Measurements from ENCODE around the gene VWA8.

Gene VWA8

DNA sequence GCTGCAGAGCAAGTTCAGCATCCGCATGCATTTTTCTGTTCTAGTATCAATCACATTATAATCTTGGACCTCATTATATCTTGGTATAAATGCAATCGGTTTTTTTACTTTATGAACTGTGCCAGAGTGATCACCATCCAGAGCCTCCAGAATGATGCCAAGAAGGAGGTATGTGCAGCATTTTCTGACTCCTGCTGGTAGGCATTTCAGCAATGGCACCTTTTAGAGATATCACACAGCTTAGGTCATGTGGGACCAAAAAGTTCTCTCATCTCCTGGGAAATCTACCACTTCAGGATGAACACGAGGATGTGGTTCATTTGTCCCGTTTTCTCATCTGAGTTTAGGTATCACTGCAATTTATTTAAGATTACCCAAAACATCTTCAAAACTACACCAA lies 220.4 kb downstream of the VWA8 start:
- DNase-seq: no peak

DNA sequence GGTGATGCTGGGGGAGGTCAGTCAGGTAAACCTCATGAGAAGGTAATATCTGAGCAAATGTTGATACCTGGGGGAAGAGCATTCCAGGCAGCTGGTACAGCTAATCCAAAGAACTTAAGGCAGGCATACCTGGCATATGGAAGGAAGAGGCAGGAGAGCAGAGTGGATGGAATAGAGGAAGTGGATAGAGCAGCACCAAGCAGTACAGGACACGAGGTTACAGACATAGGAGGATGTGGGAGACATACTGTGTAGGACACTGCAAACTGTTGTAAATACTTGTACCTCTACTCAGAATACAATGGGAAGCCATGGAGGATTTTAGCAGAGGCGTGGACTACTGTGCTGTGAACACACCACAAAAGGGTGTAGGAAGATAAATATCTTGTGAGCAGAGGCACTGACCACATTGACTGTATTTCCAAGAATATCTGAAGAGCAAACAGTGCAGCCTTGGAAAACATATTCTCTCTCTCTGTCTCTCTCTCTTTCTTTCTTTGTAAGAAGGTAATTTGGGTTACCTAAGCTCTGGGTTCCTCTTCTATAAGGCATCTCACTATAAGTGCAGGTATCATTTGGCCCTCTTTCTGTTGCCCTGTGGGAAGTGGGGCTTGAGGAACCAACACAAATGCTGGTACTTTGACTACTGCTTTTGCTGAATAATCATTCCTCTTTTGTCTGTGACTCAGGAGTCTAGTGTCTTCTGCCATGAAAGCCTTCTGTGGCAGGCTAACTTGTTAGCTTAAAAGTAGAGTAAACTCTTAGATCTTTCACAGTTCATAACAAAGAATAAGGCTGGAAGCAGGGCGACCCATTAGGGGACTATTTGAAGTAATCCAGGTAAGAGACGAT lies 238.0 kb downstream of the VWA8 start:
- DNase-seq: no peak

- DNase-seq: no peak
Measured at GRCh38 chr13:41720839-41721561, 239.9 kb downstream of the VWA8 start.

DNA sequence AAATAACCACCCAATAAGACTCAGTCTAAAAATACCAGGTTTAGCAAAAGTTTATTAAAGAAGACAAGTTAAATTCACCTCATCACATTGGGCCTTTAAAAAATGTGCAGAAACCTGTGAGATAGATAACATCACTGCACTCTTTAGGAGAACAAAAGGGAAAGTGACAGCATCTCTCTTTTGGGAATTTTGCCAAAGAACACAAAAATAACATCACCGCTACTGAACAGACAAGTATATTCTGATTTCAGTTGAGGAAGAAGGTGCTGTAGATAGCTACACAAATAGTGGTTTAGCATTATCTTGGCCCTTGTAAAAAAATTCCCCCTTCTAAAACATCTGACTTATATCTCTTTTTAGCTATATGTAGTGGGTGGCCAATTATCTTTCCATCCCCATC lies 244.7 kb downstream of the VWA8 start:
- no peak for DNase-seq

DNA sequence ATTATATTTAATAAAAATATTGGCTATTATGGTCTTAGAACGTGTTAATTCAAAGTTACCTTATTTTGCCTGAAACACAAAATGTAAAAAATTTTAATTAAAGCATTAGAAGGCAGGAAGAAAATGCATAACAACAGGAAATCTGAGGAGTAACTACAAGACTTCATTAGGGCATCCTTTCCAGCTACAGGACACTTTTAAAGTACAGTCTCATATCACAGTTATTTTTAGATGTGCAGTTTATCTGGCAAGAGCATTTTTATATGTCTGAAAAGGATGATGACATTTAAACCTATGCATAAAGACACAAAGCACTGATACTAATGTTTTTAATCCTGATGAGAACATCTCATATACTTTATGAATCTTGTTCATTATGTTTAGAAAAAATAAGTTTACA lies 247.5 kb downstream of the VWA8 start:
- DNase-seq: no peak

DNA sequence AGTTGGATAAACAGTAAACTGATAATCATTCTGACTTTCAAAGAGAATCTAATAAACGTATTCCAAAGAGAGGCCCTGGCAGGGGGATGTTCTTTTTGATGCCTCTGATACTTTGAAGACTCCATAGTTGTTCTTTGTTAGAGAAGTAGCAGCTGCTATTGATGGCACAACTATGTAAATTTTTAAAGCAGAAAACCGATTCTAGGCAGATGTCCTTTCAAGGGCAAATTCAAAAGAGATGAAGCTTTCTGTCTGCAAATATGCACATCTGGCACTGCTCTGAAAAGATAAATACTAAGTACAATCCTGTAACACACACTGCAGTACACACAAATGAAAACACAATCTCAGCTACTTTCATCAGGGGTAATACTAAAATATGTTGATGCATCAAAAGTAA lies 250.1 kb downstream of the VWA8 start:
- DNase-seq: no peak

DNA sequence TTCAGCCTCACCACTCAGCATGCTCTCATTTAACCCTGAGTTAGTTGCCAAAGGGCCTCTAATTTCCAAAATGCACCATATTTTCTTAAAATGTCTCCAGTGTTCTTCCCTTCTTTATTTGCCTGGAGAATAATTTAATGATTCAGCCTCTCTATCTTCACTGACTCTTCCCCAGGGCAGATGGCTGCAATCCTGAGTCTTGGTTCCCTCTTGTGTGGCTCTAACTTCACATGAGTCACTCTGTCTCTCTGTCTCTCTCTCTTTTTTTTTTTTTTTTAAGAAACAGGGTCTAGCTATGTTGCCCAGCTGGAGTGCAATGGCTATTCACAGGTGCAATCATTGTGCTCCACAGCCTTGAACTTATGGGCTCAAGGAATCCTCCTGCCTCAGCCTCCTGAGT lies 251.4 kb downstream of the VWA8 start:
- no peak for DNase-seq

- no peak for DNase-seq
Measured at GRCh38 chr13:41708713-41709112, 252.2 kb downstream of the VWA8 start.

DNA sequence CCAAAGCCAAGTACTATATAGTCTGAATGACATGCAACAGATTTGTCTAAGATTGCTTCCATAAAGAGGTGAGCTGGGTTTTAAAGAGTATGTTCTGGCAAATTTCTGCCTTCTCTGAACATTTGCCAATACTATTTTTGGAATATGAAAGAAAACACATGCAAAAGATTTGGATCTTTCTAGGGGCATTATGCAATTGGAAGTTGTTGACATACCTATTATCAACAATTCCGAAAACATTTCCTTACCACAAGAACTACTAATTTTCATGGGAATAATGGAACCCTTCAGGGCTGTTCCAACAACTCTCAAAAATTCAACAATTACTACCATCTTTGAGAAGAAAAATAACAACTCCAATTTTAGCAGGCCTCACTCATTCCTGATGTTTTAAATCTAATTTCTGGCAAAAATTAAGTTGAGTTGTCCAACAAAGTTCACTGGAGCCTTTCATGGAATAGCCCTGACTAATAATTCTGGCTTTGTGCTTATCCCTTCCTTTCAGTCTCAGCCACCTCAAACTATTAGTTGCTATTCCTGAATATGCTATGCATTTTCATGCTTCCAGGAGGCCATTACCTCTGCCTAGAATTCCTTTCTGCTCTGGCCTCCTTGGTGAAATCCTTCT lies 253.6 kb downstream of the VWA8 start:
- no peak for DNase-seq

DNA sequence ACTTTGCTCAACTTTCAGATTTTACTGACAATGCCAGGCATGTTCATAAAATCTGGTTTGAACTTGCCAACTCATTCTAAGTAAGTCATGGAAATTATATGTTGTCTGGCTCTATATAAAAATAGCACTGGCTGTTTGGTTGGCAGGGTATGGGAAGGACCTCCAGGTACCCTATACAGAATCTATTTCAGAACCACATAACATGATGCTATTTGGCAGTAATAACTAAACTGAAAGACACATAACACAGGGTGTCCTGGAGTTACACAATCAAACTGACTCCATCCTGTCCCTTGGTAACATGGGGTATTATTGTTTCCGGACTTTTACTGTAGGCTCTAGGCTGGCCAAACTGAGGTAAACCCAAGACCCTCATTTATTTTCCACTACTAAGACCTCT lies 254.8 kb downstream of the VWA8 start:
- DNase-seq: no peak

GRCh38 chr13:41702540-41702939 lies 258.4 kb downstream of the VWA8 start:
- DNase-seq: no peak

- no peak for DNase-seq
Measured at GRCh38 chr13:41701676-41702075, 259.2 kb downstream of the VWA8 start.

- DNase-seq: no peak
Measured at GRCh38 chr13:41700790-41701310, 260.1 kb downstream of the VWA8 start.

DNA sequence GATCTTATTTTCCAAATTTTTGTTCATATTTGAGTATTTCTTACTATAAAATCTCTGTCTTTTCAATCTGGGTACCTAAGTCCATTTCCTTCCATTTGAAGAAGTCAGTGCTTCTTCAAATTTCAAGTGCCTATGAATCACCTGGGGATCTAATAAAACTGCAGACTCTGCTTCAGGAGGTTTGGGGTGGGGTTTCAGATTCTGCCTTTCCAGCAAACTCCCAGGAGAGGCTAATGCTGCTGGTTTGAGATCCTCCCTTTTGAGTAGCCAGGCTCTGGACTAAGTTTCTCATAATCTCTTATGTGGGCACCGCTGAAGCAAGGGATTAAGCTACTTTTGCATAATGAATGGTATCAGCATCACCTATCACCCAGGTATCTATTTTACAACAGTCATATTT lies 261.1 kb downstream of the VWA8 start:
- no peak for DNase-seq

- no peak for DNase-seq
Measured at GRCh38 chr13:41697578-41697977, 263.3 kb downstream of the VWA8 start.

DNA sequence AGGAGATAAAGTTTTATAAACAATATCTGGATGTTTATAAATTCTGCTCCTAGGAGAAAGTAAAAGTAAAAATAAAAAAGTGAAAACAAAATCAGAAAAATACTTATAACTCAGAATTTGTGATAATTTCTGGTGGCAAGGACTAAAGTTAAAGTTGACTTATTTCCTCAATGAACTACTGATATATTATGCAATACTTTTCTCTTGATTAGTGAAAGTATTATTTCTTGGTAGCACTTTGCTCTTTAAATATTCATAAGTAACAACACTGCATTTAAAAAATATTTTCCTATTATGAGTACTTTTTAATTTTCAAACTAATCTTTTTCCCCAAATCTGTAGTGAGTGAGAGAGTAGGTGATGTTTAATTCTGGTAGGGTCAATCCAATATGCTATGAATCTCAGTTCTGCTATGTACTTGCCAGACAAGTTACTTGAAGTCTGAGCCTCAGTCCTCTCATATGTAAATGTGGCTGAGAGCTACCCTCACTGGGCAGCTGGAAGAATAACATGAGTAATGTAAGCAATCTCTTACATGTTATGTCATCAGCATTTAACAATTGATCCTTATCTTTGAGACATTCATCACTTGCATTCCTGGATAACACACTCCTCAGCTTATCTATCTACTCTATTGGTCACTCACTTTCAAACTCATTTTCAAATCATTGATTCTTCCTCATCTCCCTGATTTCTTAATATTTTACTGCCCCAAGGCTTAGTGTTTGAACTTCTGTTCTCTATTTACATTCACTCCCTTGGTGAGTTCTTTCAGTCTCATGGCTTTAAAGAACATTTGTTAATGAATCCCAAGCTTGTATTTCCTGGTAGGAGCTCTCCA lies 264.5 kb downstream of the VWA8 start:
- no peak for DNase-seq

GRCh38 chr13:41694545-41695301 lies 266.2 kb downstream of the VWA8 start:
- no peak for DNase-seq

GRCh38 chr13:41693434-41693833 lies 267.5 kb downstream of the VWA8 start:
- DNase-seq: no peak

- no peak for DNase-seq
Measured at GRCh38 chr13:41691274-41691673, 269.6 kb downstream of the VWA8 start.

DNA sequence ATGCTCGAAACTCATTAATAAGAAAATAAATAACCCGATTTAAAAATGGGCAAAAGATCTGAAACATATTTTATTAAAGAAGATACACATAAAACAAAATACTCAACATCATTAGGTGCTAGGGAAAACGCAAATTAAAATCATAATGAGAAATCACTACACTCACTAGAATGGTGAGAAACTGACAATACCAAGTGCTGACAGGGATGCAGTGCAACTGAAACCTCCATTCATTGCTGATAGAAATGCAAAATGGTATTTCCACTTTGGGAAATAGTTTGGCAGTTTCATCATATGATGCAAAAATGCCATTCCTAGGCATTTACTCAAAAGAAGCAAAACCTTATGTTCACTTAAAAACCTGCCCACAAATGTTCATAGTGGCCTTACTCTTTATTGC lies 278.1 kb downstream of the VWA8 start:
- no peak for DNase-seq

DNA sequence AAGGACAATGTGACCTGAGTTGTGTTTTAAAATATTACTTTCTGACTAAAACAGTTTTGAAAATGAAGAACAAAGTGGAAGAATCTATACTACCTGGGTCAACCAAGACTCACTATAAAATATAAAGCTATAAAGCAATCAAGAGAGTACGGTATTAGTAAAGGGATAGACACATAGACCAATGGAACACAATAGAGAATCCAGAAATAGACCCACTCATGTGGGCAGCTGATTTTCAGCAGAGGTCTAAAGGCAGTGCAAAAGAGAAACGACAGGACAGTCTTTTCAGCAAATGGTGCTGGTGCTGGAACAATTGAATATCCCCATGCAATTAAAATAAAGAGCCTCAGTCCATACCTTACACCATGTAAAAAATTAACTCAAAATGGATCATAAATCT lies 278.9 kb downstream of the VWA8 start:
- no peak for DNase-seq

DNA sequence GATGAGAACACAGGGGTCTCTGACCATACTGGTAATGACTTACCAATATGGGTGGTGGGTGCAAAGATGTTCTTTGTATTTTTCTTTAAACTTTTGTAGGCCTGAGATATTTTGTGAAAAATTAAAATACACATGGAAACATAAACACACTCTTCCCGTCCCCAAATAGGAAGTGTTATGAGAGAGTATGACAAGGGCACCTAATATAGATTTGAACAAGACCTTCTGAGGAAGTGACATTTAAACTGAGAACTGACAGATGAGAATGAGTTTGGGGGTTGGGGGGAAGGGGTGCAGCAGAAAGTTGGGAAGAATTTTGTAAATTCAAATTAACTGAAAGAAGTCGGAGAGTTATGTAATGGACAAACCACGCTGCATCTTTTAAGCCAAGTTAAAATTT lies 279.3 kb downstream of the VWA8 start:
- DNase-seq: no peak
